GM12878 (cell line): ENCODE measurements around the gene ARL14EPL. TPM values are rescaled to one million over a fixed set of nuclear protein-coding genes. Genes with fewer than 3 reads are reported as not detected.

Experiments used
- ATAC-seq: fragments of 200-7000 bp; cut with Tn5 transposase; 3 replicates; pipeline ENCODE4 v1.9.1; 2020; ENCODE audit warnings: mild to moderate bottlenecking, moderate library complexity
- BruUV-seq: library from RNA; stranded (reverse); fragments of 400-500 nt; replicated peaks from 2 replicates; lab custom pipeline; 2021; lab: Mats Ljungman, UMichigan
- CTCF ChIA-PET: fragments of 300-600 bp; sonication (Branson Sonifier 250); formaldehyde crosslinking; extraction: SDS; loops from one replicate; lab custom pipeline; 2021; ENCODE audit warnings: inconsistent platforms; lab: Yijun Ruan, JAX
- POLR2A ChIA-PET: fragments of 350-600 bp; formaldehyde crosslinking; extraction: SDS; loops from one replicate; lab custom pipeline; 2021; ENCODE audit warnings: inconsistent platforms; lab: Charles Lee
- RAD21 ChIA-PET: fragments of 300-600 bp; sonication (Branson Sonifier 250); formaldehyde crosslinking; loops from one replicate; lab custom pipeline; 2023; ENCODE audit warnings: antibody characterized with exemption; ENCODE audit not compliant: unreplicated experiment; lab: Charles Lee
- SMC1A ChIA-PET: fragments of 300-600 bp; sonication (Branson Sonifier 250); formaldehyde crosslinking; loops from one replicate; lab custom pipeline; 2023; ENCODE audit not compliant: unreplicated experiment, uncharacterized antibody; lab: Charles Lee
- DNase-seq: peaks from one replicate; pipeline ENCODE4 v3.0.0-alpha.2; 2011; ENCODE audit warnings: low read depth, low spot score
- FAIRE-seq: peaks from 3 replicates; lab custom pipeline; 2011; peaks lifted over from hg19 to GRCh38; lab: Jason Lieb, UNC
- H2AFZ ChIP-seq: 2 replicates; pipeline ENCODE4 v1.6.0; 2011; ENCODE audit warnings: low read depth, low read length, control low read depth; ENCODE audit not compliant: control insufficient read depth
- H3K27ac ChIP-seq: 2 replicates; pipeline ENCODE4 v1.5.1; 2011; ENCODE audit warnings: control low read depth; ENCODE audit not compliant: control insufficient read depth, insufficient read depth
- H3K27me3 ChIP-seq, 2 experiments: replicated peaks in 1 of 2; 2 replicates each; pipeline versions ENCODE4 v1.6.0 to v1.6.1; 2011; ENCODE audit warnings: low read length in 1 of 2; ENCODE audit not compliant: control insufficient read depth in 2 of 2, insufficient read depth in 2 of 2
- H3K36me3 ChIP-seq, 2 experiments: 2 replicates each; pipeline ENCODE4 v1.5.1; 2011; ENCODE audit warnings: low read length in 1 of 2; ENCODE audit not compliant: control insufficient read depth in 2 of 2, insufficient read depth in 2 of 2
- H3K4me1 ChIP-seq: 2 replicates; pipeline ENCODE4 v1.6.1; 2011; ENCODE audit warnings: mild to moderate bottlenecking, low read length, moderate library complexity, mixed read lengths; ENCODE audit not compliant: control insufficient read depth, insufficient read depth
- H3K4me2 ChIP-seq: 2 replicates; pipeline ENCODE4 v1.6.0; 2011; ENCODE audit warnings: control low read depth; ENCODE audit not compliant: control insufficient read depth, insufficient read depth
- H3K4me3 ChIP-seq: fragments of 200-600 bp; sonication (generic); 2 replicates; pipeline ENCODE4 v1.5.1; 2016
- H3K79me2 ChIP-seq: 2 replicates; pipeline ENCODE4 v1.6.0; 2011; ENCODE audit warnings: low read length; ENCODE audit not compliant: control insufficient read depth, insufficient read depth
- H3K9ac ChIP-seq: 2 replicates; pipeline ENCODE4 v1.8.0; 2011; ENCODE audit warnings: low read length, control low read depth, mixed read lengths; ENCODE audit not compliant: control insufficient read depth, insufficient read depth
- H3K9me3 ChIP-seq: replicated peaks from 3 replicates; pipeline ENCODE4 v1.5.1; 2011; ENCODE audit warnings: mild to moderate bottlenecking, low read length; ENCODE audit not compliant: control insufficient read depth, insufficient read depth
- H4K20me1 ChIP-seq: 2 replicates; pipeline ENCODE4 v1.6.0; 2011; ENCODE audit not compliant: control insufficient read depth, insufficient read depth
- CHD1 ChIP-seq: IDR thresholded peaks from 2 replicates; pipeline ENCODE4 v1.6.1; 2012; ENCODE audit warnings: low read depth, low read length, improper control_type of control experiment
- CUX1 ChIP-seq: IDR thresholded peaks from 2 replicates; pipeline ENCODE4 v1.6.1; 2012; ENCODE audit warnings: improper control_type of control experiment, low read depth, low read length; ENCODE audit not compliant: insufficient replicate concordance
- JUND ChIP-seq: IDR thresholded peaks from 2 replicates; pipeline ENCODE4 v1.6.1; 2012; ENCODE audit warnings: low read depth, mild to moderate bottlenecking, low read length, improper control_type of control experiment, moderate library complexity
- KAT2A ChIP-seq: conservative IDR thresholded peaks from 2 replicates; pipeline ENCODE4 v1.6.1; 2011; ENCODE audit warnings: low read depth, low read length; ENCODE audit not compliant: control insufficient read depth
- MAX ChIP-seq: IDR thresholded peaks from 2 replicates; pipeline ENCODE4 v1.6.1; 2012; ENCODE audit warnings: low read depth, low read length, improper control_type of control experiment
- NFXL1 ChIP-seq: fragments of 450-650 bp; IDR thresholded peaks from 2 replicates; pipeline ENCODE4 v1.6.1; 2017; ENCODE audit warnings: antibody characterized with exemption, mild to moderate bottlenecking, borderline replicate concordance
- ZBTB33 ChIP-seq: fragments of 450-650 bp; IDR thresholded peaks from 2 replicates; pipeline ENCODE4 v1.6.1; 2017; ENCODE audit warnings: mild to moderate bottlenecking
- ZNF622 ChIP-seq: fragments of 450-650 bp; IDR thresholded peaks from 2 replicates; pipeline ENCODE4 v1.6.1; 2017; ENCODE audit warnings: mild to moderate bottlenecking, inconsistent platforms
- ZNF687 ChIP-seq: fragments of 450-650 bp; IDR thresholded peaks from 2 replicates; pipeline ENCODE4 v1.6.1; 2017; ENCODE audit warnings: mild to moderate bottlenecking, moderate library complexity
- WGBS: methylation state at CpG from one replicate; pipeline ENCODE4 v1.1.6; 2016; ENCODE audit warnings: low lambda C conversion rate; ENCODE audit not compliant: insufficient replicate concordance, insufficient coverage; ENCODE audit errors: missing lambda C conversion rate; 5-methylcytosine and 5-hydroxymethylcytosine counted together
- in situ Hi-C: fragments of 300-500 bp; cut with MboI; formaldehyde crosslinking; loops from 9 replicates; pipeline ENCODE4 v1.14.3; 2018; ENCODE audit warnings: mixed read lengths
- intact Hi-C: fragments of 100-400 bp; cut with micrococcal nuclease; formaldehyde crosslinking; loops from one replicate; pipeline ENCODE4 v1.14.2; 2022; ENCODE audit not compliant: unreplicated experiment
- polyA plus RNA-seq, 11 experiments: library from polyadenylated mRNA; depleted of rRNA in 4 of 11; unstranded in 6 of 11; stranded (reverse) in 5 of 11; fragments of >200 nt; fragmentation: Nextera tagmentation in 4 of 11; fragmentation: Illumina TruSeq in 1 of 11; extraction: Ambion mirVana in 4 of 11; extraction: Trizol in 1 of 11; gene quantifications; 1 replicate in 1 of 11; 2 replicates in 10 of 11; pipeline versions ENCODE4 v1.2.1 to v1.2.3, GENCODE V29; 2011 to 2016; ENCODE audit warnings: inconsistent platforms in 2 of 11, missing spikeins in 2 of 11, low read depth in 1 of 11
- total RNA-seq, 4 experiments: library from RNA; depleted of rRNA in 3 of 4; stranded (reverse); fragments of >200 nt in 3 of 4; fragmentation: Illumina TruSeq in 1 of 4; extraction: Trizol in 1 of 4; gene quantifications; 2 replicates each; pipeline versions ENCODE4 v1.2.1 to v1.2.3, GENCODE V29; 2013 to 2021

The ARL14EPL gene
- total and polyA plus RNA-seq, 10 of the 15 experiments (the other 5 are each of a cell fraction or from before 2014, with no cell fraction given): 0.08 TPM; not detected in 9

GRCh38 chr5:116046823-116047222 is 14.6 kb downstream of the ARL14EPL start:
- no peaks in the 10 kb centered on the region for H3K79me2 ChIP-seq
- H3K36me3 ChIP-seq: no peaks in the 10 kb centered on the region
- SMC1A ChIA-PET: no interaction called here
- POLR2A ChIA-PET: no interaction called here
- no peak overlapping the region for H3K4me2 ChIP-seq
- H4K20me1 ChIP-seq: no peaks in the 10 kb centered on the region
- H3K4me1 ChIP-seq: no peaks in the 10 kb centered on the region
- FAIRE-seq (no peak), ATAC-seq (no peak), DNase-seq (no peak)
- CTCF ChIA-PET: no interaction called here
- H3K4me3 ChIP-seq: no peak overlapping the region
- H3K9ac ChIP-seq: no peak overlapping the region
- 65% methylated on average over 2 of the region's 2 CpGs for WGBS
- H3K9me3 ChIP-seq: no peaks in the 10 kb centered on the region
- in situ Hi-C loops: no loop called here
- H3K27me3 ChIP-seq: no peaks in the 10 kb centered on the region; a peak in 2 of 4 replicates
- intact Hi-C loops: no loop called here
- no peak for TF ChIP-seq ZNF622
- no peak for TF ChIP-seq MAX
- TF ChIP-seq CHD1: no peak
- no peak for TF ChIP-seq NFXL1
- TF ChIP-seq CUX1: no peak
- no peak for TF ChIP-seq KAT2A
- TF ChIP-seq JUND: no peak
- TF ChIP-seq ZNF687: no peak
- TF ChIP-seq ZBTB33: no peak
- RAD21 ChIA-PET: no interaction called here
- BruUV-seq: no TSS peak
- no peak overlapping the region for H2AFZ ChIP-seq
- no peak overlapping the region for H3K27ac ChIP-seq
